A549 (cell line): ENCODE data around the gene DMAP1. TPM values are rescaled to one million over a fixed set of nuclear protein-coding genes. Genes with fewer than 3 reads are reported as not detected.

Source experiments
- ATAC-seq, 2 experiments: fragments of 200-7000 bp in 1 of 2; fragments of >200 bp in 1 of 2; cut with Nextera tagmentation in 1 of 2; cut with Tn5 transposase in 1 of 2; 3 replicates each; pipeline versions ENCODE4 v1.8.0 to v1.9.1; 2018 to 2020; ENCODE audit warnings: mild to moderate bottlenecking in 1 of 2, moderate library complexity in 1 of 2
- CTCF ChIA-PET: fragments of 300-600 bp; sonication (Branson Sonifier 250); formaldehyde crosslinking; extraction: SDS; loops from one replicate; lab custom pipeline; 2021; ENCODE audit warnings: antibody characterized with exemption, inconsistent platforms; lab: Yijun Ruan, JAX
- POLR2A ChIA-PET: fragments of 350-600 bp; formaldehyde crosslinking; extraction: SDS; loops from one replicate; lab custom pipeline; 2021; ENCODE audit warnings: antibody characterized with exemption, inconsistent platforms; lab: Yijun Ruan, JAX
- DNase-seq, 2 experiments: peaks; one replicate each; pipeline versions ENCODE4 v3.0.0 to v3.0.0-alpha.2; 2011 to 2016; ENCODE audit warnings: low read depth in 1 of 2, low spot score in 1 of 2
- FAIRE-seq: peaks from 2 replicates; lab custom pipeline; 2011; peaks lifted over from hg19 to GRCh38; lab: Jason Lieb, UNC
- H3K27ac ChIP-seq, 2 experiments: fragments of >200 bp; sonication (Bioruptor Twin); formaldehyde crosslinking; 3 replicates each; pipeline ENCODE4 v1.5.1; 2016 to 2017
- H3K4me1 ChIP-seq: fragments of >200 bp; sonication (Bioruptor Twin); formaldehyde crosslinking; 3 replicates; pipeline ENCODE4 v1.6.1; 2016
- H3K4me2 ChIP-seq: fragments of >200 bp; sonication (Bioruptor Twin); formaldehyde crosslinking; 3 replicates; pipeline ENCODE4 v1.6.1; 2016
- H3K4me3 ChIP-seq: fragments of >200 bp; sonication (Bioruptor Twin); formaldehyde crosslinking; 3 replicates; pipeline ENCODE4 v1.5.1; 2016
- H3K9me3 ChIP-seq: fragments of >200 bp; sonication (Bioruptor Twin); formaldehyde crosslinking; 3 replicates; pipeline ENCODE4 v1.6.1; 2016
- CBX8 ChIP-seq: fragments of 200-600 bp; sonication (generic); IDR thresholded peaks from 2 replicates; pipeline ENCODE4 v1.6.1; 2016
- CEBPB ChIP-seq, 2 experiments: fragments of >200 bp in 1 of 2; sonication (Bioruptor Twin) in 1 of 2; formaldehyde crosslinking in 1 of 2; IDR thresholded peaks; 2 replicates each; pipeline ENCODE4 v1.6.1; 2012 to 2016
- CHD2 ChIP-seq: fragments of 150-350 bp; IDR thresholded peaks from 2 replicates; pipeline ENCODE4 v1.6.1; 2014; ENCODE audit warnings: low read length; ENCODE audit not compliant: partially characterized antibody
- CTCF ChIP-seq: fragments of >200 bp; sonication (Bioruptor Twin); formaldehyde crosslinking; IDR thresholded peaks from 3 replicates; pipeline ENCODE4 v1.5.1; 2016
- EP300 ChIP-seq, 2 experiments: fragments of >200 bp; sonication (Bioruptor Twin); formaldehyde crosslinking; IDR thresholded peaks; 2 replicates in 1 of 2; 3 replicates in 1 of 2; pipeline ENCODE4 v1.6.1; 2016 to 2017
- ESRRA ChIP-seq: fragments of 150-350 bp; IDR thresholded peaks from 2 replicates; pipeline ENCODE4 v1.6.1; 2014; ENCODE audit warnings: mild to moderate bottlenecking, low read length, borderline replicate concordance
- FOSB ChIP-seq: fragments of 250-450 bp; sonication (Bioruptor Pico); IDR thresholded peaks from 2 replicates; pipeline ENCODE4 v1.5.0; 2020; ENCODE audit warnings: mild to moderate bottlenecking, moderate library complexity
- FOXS1 ChIP-seq: fragments of 250-450 bp; sonication (Bioruptor Pico); IDR thresholded peaks from 2 replicates; pipeline ENCODE4 v1.5.0; 2020; ENCODE audit warnings: mild to moderate bottlenecking, moderate library complexity
- GATA3 ChIP-seq: IDR thresholded peaks from 2 replicates; pipeline ENCODE4 v1.6.1; 2012; ENCODE audit warnings: borderline replicate concordance
- HEYL ChIP-seq: fragments of 250-450 bp; sonication (Bioruptor Pico); IDR thresholded peaks from 2 replicates; pipeline ENCODE4 v1.8.0; 2021; ENCODE audit warnings: mild to moderate bottlenecking, moderate library complexity
- HMGXB4 ChIP-seq: fragments of 250-450 bp; sonication (Bioruptor Pico); IDR thresholded peaks from 2 replicates; pipeline ENCODE4 v1.5.0; 2021; ENCODE audit warnings: mild to moderate bottlenecking, moderate library complexity, borderline replicate concordance
- HOXA7 ChIP-seq: fragments of 250-450 bp; sonication (Bioruptor Pico); IDR thresholded peaks from 2 replicates; pipeline ENCODE4 v1.5.0; 2020; ENCODE audit warnings: mild to moderate bottlenecking, moderate library complexity
- MAFK ChIP-seq: fragments of 450-650 bp; IDR thresholded peaks from 2 replicates; pipeline ENCODE4 v1.6.1; 2014; ENCODE audit not compliant: partially characterized antibody
- MAZ ChIP-seq: fragments of 150-350 bp; IDR thresholded peaks from 2 replicates; pipeline ENCODE4 v1.6.1; 2014; ENCODE audit warnings: antibody characterized with exemption, low read depth, low read length, borderline replicate concordance
- MYC ChIP-seq: IDR thresholded peaks from 2 replicates; pipeline ENCODE4 v1.6.1; 2012; ENCODE audit warnings: mild to moderate bottlenecking, inconsistent platforms, low read length, improper control_type of control experiment, borderline replicate concordance
- NFE2L2 ChIP-seq: fragments of 150-350 bp; conservative IDR thresholded peaks from 2 replicates; pipeline ENCODE4 v1.6.1; 2014; ENCODE audit warnings: low read length
- RAD21 ChIP-seq, 2 experiments: fragments of >200 bp in 1 of 2; sonication (Bioruptor Twin) in 1 of 2; formaldehyde crosslinking in 1 of 2; IDR thresholded peaks in 1 of 2; conservative IDR thresholded peaks in 1 of 2; 2 replicates in 1 of 2; 3 replicates in 1 of 2; pipeline ENCODE4 v1.6.1; 2012 to 2018; ENCODE audit warnings: inconsistent platforms in 1 of 2
- RCOR1 ChIP-seq: fragments of 150-350 bp; IDR thresholded peaks from 2 replicates; pipeline ENCODE4 v1.6.1; 2014; ENCODE audit warnings: antibody characterized with exemption, low read length, low read depth
- RFX5 ChIP-seq: fragments of 450-650 bp; IDR thresholded peaks from 2 replicates; pipeline ENCODE4 v1.7.1; 2014; ENCODE audit warnings: antibody characterized with exemption, mild to moderate bottlenecking, moderate library complexity
- USF2 ChIP-seq: fragments of 450-650 bp; IDR thresholded peaks from 2 replicates; pipeline ENCODE4 v1.6.1; 2014; ENCODE audit warnings: antibody characterized with exemption
- ZC3H11A ChIP-seq: fragments of 450-650 bp; IDR thresholded peaks from 2 replicates; pipeline ENCODE4 v1.6.1; 2014; ENCODE audit warnings: antibody characterized with exemption, mild to moderate bottlenecking
- ZNF302 ChIP-seq: fragments of 250-450 bp; sonication (Bioruptor Pico); IDR thresholded peaks from 2 replicates; pipeline ENCODE4 v1.9.0; 2021; ENCODE audit warnings: inconsistent platforms, mild to moderate bottlenecking, moderate library complexity
- WGBS: methylation state at CpG from one replicate; pipeline ENCODE4 v1.1.6; 2017; ENCODE audit errors: missing lambda C conversion rate; 5-methylcytosine and 5-hydroxymethylcytosine counted together
- polyA plus RNA-seq, 4 experiments: library from polyadenylated mRNA; depleted of rRNA in 3 of 4; stranded (reverse); fragments of >200 nt; fragmentation: RNase III in 1 of 4; extraction: RNeasy Plus Mini Kit Qiagen cat#74134 plus additional on column Dnase treatment in 1 of 4; gene quantifications; 2 replicates in 3 of 4; 3 replicates in 1 of 4; pipeline ENCODE4 v1.2.3, GENCODE V29; 2011 to 2017

Gene DMAP1
- polyA plus RNA-seq, 2 of the 4 experiments (the other 2 are of a cell fraction) = 26.3 to 28.2 TPM

- no peak for DNase-seq
- WGBS = 88% methylated on average over 3 of the region's 3 CpGs
- H3K27ac ChIP-seq = no peak overlapping the region
- POLR2A ChIA-PET = no interaction called here
- no peak overlapping the region for H3K4me2 ChIP-seq
- TF ChIP-seq NFE2L2 (no peak), EP300 (IDR thresholded peaks at IDR 0.05) (no peak), MAFK (no peak), MYC (no peak), ESRRA (no peak), ZNF302 (no peak), FOXS1 (no peak), HOXA7 (CRISPR knock-in tag) (no peak), USF2 (no peak), GATA3 (no peak), FOSB (CRISPR knock-in tag) (no peak), RFX5 (no peak), CHD2 (no peak), CTCF (no peak), RAD21 (conservative IDR thresholded peaks at IDR 0.05 in 1 of 2, IDR thresholded peaks at IDR 0.05 in 1 of 2) (no peak), HMGXB4 (CRISPR knock-in tag) (no peak)
- ATAC-seq = no peak
- peaks cover 4% of the 10 kb centered on the region; the same call in 1 of the 3 replicates for H3K9me3 ChIP-seq
- H3K4me3 ChIP-seq = no peak overlapping the region
- no peaks in the 10 kb centered on the region for H3K4me1 ChIP-seq
- no peak for FAIRE-seq
- CTCF ChIA-PET = no interaction called here
Measured at GRCh38 chr1:44230796-44231195, 17.5 kb downstream of the DMAP1 start.

- no peak overlapping the region for H3K27ac ChIP-seq
- no peak for ATAC-seq
- H3K4me2 ChIP-seq = no peak overlapping the region
- DNase-seq = no peak
- TF ChIP-seq CHD2 (no peak), MAZ (no peak), RCOR1 (no peak), USF2 (no peak), EP300 (IDR thresholded peaks at IDR 0.05) (no peak), CEBPB (IDR thresholded peaks at IDR 0.05) (no peak), CBX8 (no peak), HMGXB4 (CRISPR knock-in tag) (no peak), HEYL (CRISPR knock-in tag) (no peak), GATA3 (no peak), ZC3H11A (no peak)
- WGBS = 94% methylated on average over 1 of the region's 1 CpG
- H3K4me1 ChIP-seq = no peaks in the 10 kb centered on the region
- FAIRE-seq = no peak
- H3K9me3 ChIP-seq = no peaks in the 10 kb centered on the region
- H3K4me3 ChIP-seq = no peak overlapping the region
- ChIA-PET CTCF (interaction anchor here (2.0 to 2.6 kb wide), 3 partner anchors 9 to 16 kb away, joined by 5 to 11 read pairs (median 7); no protein-coding TSS in a partner anchor), POLR2A (no interaction called here)
Measured at GRCh38 chr1:44233593-44233992, 20.3 kb downstream of the DMAP1 start.
